GM19395 (cell line): ENCODE measurements around the gene GPR84.
A peak's percentile ranks its signal among the peaks of the same experiment; 100 is the strongest.

Source experiments
- ATAC-seq: cut with Tn5 transposase; IDR thresholded peaks from one replicate; pipeline ENCODE4 v1.9.1; 2021; ENCODE audit warnings: mild to moderate bottlenecking, moderate library complexity; ENCODE audit not compliant: unreplicated experiment

The GPR84 gene

DNA sequence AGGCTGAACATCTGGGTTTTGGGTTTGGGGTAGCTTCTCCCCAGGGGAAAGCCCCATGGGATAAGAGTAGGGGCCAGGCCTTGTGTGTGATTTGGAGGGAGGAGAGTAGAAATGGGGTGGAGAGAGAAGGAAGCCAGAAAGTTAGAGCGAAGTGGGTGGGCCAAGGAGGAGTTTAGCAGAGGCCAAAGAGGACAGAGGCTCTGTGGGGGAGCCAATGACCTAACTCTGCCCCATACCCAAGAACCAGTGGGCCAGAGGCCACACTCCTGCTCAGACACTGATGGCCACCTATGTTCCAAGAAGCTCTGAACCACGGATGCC, 10.9 kb upstream of the GPR84 start:
- ATAC-seq: no peak

DNA sequence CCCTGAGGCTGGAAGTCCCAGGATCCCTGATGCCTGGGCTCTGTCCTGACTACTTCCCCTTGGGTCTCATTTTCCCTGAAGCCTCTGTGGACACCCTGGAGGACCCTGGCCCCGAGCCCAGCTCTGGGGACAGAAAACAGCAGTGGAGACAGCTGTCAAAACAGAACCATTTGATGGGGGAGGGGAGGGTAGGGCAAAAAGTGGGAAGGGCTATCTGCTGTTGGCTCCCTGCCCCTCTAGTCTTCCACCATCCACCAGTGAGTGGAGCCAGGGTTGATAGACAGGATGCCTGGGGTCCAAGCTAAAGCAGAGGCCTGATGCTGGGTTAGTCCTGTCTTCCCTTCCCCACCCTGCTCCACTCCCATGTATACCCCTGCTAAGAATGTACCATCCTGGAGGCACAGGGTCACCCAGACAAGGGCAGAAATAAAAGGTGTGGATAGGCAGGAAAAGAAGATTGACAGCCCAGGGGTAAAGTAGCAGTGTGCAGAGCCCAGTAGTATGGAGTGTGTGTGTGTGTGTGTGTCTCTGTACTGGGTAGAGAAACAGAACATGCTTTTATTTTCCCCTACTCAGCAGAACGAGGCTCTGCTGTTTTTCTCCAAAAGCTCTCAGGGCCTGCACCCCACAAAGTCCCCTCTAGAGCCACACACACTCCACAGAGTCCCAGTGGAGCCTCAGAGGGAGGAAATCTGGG, 10.4 kb upstream of the GPR84 start:
- ATAC-seq: no peak

DNA sequence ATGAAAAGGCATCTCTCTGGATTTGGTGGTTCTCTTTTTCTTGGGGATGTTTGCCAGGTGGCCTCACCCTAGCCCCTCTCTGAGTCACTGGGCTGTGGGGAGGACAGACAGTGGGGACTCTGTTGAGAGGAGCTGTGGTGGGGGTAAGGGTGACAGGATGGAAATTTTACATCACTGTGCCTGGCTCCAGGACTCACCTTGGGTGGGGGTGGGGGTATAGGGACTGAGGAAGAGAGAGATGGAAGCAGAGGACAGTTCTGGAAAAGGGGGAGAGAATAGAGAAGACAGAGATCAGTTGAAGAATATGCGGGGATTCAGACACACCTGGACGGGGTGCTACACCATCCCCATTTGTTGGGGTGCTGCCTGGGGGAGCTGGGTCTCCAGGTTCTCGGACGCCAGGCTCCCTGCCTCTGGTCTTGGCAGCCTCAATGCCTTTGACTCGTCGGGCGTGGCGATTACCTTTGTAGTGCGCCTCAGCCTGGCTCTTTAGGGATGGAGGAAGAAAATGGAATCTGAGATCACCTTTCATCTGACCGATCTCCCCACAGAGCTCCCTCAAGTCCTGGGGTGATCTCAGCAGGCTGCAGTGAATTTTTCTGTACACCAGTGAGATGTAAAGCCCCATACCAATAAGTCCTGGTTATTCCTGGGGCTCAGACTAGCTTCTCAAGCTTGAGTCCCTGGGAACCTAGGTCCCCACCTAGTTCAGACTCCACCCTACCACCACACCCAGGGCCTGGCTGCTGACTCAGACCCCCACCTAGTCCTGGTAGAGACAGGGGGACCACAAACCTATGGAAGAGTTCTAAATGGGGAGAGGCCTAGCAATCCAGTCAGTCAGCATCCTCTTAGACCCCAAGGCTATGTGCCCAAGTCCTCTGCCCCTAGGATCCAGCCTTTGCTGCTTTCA, 9.6 kb upstream of the GPR84 start:
- no peak for ATAC-seq

DNA sequence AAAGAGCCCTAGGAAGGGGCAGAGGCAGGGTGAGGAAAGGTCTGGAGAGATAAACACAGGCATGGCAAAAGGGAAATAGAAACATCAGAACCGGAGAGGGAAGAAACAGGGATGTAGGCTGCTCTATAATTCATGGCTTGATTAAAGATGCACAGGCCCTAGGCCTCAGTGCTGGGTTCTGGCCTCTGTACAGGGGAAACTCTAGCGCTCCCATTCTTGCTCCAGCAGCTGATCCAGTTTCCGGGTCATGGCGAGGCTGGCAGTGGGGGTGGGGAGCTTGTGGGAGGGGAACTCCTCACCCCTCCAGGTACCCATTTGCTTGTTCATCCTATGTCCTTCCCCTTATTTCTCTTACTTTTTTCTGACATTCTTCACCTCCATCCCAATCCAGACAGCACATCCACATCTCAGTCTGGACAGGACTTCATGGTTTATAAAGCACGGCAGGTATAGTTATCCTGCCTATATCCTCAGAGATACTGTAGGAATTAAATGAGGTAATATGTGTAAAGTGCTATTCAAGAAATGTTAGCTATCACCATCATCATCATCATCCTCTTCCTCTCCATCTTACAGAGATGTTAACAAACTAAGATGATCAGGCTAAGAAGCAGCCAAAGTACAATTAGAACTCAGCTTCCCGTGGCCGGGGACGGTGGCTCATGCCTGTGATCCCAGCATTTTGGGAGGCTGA, 8.0 kb upstream of the GPR84 start:
- ATAC-seq: no peak

DNA sequence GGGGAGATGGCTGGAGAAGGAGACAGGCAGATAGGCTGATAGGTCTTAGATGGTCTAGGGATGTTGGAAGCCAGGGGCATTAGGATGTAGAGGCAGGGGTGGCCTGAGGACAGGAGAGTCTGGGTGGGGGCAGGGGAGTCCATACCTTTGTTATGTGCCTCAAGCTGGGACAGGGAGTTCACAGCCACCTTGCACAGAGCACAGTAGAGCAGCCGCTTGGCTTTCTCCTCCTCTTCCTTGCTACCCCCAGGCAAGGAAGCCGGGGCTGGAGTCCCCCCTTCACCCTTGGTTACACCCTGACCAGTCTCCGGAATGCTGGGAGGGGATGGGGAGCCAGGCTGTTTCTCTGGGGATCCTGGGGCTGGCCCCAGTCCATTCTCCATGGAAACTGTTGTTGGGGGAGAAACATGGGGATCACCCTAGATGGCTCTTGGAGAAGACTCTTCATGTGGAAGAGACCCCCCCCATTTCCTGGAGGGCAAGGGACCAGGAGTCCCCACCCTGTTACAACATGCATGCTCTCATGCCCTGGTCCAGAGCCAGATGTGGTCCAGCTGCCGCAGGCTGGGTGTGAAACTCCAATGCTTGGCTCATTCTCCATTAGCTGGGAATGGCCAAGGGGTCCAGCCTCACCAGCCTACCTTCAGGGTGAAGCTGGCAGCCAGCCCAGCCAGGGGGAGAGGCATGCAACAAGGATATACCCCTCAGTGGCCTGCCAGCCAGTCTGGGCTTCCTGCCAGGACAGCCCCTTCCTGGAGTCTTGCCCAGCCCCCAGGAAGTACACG, 7.2 kb upstream of the GPR84 start:
- no peak for ATAC-seq

DNA sequence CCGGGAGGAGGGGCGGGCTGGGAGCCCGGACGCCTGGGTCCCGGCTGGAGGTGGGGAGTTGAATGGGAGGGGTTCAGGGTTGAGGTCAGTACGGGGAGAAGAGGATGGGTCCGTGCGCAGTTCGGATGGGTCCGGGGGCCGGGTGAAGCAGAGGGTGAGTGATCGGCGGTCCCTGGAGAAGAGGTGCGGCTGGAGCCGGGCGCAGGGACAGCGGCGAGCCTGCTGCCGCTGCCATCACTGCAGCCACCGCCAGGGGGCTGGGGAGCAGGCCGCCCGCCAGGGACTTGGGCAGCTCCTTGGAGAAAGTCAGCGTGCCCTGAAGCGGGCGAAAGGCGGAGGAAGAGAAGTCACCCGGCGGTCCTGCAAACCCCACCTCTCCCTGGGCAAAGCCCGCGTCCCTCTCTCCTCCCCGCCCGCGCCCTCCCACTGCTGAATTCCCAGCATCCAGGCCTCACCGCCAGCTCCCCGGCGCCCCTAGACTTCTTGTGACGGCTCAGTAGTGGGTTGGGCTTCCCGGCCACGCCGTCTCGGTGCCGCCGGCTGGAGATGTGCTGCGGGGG, 6.0 kb upstream of the GPR84 start:
- ATAC-seq: no peak

DNA sequence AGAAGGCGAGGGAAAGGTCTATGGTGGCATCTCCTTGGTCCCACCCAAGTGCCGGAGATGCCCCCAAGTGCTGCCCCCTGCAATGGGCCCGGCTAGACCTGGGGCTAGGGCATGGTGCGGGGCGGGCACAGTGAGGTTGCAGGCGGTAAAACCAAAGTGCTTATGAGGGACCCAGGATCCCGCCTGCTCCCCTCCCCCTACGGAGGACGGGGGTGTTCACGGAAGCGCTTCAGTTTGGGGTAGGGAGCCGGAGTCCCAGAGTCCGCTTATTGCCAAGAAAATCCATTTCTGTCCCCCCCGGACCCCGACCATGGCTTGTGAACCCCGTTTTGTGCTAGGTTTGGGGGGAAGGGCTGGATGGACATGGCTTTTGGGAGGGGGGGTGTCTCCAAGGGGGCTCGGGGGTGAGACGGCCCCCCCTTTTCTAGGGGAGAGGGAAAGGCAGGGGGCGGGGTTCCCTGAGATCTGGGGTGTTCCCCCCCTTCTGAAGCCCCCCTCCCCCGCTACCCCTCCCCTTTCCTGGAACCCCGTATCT, 5.4 kb upstream of the GPR84 start:
- ATAC-seq: no peak

DNA sequence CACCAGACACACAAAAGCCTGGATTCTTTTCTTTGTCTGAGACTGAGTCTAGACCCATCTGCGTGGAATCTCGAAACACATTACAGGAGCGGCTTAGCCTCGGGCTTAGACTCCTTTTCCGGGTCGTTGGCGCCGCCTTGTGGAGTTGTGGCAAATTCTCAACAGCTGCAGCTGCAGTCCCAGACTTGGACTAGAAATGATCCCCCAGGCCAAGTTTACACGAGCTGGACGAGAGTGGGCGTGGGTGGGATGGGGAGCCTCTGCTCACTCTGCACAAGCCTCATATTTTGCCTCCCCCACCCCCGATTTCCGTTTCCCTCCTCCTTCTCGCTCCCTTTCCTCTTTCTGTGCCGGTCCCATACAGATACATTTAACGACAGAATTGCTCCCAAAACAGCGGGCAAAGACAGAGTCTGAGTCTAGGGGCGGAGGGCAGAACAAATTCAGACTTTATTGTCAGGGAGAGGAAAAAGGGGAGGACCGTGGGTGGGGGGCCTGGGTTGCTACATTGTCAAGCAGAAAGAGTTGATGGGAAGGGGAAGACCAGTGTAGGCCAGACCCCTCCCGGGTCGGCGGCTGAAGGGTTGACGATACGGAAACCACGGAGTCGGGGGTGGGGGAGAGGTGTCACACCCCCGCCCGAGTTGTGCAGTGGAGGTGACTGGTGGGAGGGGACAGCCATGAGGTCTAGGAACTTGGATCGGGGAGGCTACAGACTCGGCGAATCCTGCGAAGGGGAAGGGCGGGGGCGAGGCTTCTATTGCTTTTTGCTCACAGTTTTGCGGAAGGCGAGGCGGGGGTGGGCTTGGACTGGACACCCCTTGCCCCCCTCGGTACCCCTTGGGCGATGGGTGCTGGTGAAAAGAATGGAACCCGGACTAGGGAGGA, 4.7 kb upstream of the GPR84 start:
- peak; percentile 78 for ATAC-seq

DNA sequence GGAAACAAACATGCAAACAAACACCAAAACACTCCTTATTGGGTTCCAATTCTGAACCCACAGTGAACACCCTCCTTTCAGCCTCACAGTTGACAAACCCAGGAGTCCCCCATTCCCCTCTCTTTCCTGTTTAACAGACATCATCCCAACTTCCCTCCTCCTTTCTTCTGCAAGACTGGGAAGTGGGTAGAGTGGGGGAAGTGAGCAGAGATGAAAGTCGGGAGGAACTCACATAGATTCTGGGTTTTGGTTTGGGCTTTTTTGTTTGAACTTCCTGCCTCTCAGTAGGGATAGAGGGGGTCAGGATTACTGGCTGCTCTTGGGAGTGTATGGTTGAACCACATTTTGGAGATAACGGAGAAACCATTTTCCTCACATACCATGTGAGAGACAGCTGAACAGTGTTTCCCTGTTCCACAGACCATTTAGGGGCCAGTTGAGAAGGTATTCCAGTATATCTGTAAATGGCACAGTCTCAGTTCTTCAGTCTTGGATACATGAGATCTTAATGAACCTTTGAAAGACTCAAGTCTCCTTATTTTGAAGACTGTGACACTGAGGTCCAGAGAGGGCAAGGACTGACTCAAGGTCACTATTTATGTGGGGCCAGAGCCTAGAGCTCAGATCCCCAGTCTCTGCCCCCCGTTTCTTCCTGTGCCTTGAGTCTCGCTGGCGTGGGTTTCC, 3.9 kb upstream of the GPR84 start:
- peak; percentile 29 for ATAC-seq

DNA sequence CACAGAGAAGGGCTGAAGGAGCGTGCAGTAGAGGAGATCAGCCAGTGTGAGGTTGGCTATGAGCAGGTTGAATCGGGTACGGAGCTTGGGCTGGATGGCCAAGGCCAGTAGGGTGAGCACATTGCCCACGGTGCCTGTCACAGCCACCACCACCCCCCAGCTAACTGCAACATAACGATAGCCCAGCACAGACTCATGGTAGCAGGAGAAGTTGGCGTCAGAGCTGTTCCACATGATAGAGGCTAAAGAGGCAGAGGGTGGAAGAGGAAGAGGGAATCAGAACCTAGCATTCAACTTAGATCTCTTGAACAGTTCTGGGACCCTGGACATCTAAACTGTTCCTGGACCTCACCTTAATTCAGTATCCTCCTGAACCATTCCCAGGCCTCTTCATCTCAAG, 668 bp downstream of the GPR84 start:
- no peak for ATAC-seq

DNA sequence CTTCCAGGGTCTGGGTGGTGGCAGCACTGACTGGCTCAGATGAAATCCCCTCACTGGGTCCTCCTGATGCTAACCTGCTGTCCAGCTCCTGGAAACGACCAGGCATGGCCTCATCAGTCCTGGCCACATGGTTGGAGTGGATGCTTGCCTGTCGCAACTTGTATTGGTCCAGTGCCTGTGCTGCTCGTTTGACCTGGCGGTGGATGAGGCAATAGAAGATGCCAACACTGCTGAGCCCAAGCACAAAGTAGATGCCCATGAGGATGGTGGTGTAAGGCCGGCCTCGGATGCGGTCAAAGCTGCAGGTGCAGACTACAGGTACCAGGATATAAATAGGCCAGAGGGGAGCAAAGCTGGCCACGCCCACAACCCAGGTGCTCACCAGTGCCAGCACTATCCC, 1.2 kb downstream of the GPR84 start:
- no peak for ATAC-seq

DNA sequence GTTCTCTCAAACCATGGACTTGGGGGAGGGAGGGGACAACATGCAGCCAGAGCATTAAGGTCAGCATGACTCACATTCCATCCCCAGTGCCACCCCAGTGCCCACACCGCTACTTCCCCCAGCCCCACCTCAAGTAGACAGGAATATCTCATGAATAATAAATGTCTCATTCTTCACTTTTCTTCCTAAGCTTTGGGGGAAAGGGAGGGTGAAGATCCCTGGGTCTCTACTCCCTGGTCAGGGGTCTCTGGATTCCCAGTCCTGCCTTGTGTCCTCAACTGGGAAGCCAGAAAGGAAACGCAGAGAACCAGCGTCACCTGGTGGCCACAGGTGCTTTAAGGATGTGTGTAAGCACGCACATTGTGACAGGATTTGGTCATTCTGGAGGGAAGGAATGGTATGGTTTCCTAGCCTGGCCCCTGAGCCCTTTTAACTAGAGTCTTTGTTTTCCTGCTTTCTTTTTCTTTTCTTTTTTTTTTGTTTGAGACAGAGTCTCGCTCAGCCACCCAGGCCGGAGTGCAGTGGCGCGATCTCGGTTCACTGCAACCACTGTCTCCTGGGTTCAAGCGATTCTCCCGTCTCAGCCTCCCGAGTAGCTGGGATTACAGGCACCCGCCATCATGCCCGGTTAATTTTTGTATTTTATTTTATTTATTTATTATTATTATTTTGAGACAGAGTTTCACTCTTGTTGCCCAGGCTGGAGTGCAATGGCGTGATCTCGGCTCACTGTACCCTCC, 3.4 kb downstream of the GPR84 start:
- no peak for ATAC-seq

DNA sequence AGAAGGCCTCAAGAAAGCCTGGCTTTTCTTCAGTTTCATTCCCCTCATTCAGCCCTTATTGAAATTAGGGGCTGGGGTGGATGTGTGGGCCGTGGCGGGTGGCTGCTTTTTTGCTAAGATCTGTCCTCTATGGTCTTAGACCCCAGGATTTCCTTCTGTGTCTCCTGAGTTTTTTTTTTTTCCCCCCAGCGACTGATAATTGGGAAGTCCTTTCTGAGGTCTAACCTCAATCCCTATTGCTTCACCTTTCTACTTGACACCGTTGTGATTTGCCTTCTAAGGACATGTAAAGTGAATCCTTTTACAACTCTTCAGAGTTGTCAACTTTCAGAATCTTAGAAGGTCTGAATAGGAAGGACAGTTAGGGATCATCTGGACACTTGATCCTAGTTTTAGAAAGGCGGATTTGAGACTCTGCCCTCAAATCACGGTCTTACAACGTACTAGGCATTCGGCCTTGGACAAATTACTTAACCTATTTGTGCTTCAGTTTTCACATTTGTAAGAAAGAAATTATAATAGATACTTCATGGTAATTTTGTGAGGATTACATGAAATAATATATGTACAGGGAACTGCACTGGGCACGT, 4.4 kb downstream of the GPR84 start:
- no peak for ATAC-seq

DNA sequence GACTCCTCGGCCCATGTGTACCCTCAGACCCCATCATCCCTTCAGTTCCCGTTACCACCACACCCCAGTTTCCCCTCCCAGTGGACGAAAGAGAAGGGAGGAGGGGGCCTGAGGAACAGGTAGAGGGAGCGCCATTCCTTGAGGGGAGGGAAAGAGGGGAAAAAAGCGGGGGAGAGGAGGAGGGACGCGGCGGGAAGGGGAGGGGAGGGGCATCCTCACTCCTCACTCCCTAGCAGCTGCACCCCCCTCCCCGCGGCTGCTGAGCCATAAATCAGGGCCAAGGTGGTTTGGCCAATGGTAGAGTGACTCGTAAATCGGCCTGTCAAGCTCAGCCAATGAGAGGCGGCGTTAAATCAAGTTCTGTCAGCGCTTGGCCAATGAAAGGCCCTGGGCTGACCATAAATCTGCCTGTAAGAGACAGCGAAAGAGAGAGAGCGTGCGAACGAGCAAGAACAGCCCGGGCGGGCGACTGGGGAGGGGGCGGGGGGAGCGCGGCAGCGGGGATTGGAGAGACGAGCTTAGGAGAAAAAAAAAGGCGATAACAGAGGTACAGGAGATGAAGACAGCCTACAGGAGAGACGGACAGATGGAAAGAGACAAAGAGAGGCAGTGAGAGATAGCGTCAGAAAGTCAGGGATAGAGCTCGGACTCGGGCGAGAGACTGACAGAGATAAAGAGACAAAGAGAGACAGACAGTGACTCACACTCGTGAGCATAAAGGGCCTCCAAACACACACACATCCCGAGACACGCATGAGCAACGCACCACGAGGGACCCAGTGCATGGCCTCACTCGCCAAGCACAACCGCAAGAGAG, 5.1 kb downstream of the GPR84 start:
- ATAC-seq: peak; percentile 99

DNA sequence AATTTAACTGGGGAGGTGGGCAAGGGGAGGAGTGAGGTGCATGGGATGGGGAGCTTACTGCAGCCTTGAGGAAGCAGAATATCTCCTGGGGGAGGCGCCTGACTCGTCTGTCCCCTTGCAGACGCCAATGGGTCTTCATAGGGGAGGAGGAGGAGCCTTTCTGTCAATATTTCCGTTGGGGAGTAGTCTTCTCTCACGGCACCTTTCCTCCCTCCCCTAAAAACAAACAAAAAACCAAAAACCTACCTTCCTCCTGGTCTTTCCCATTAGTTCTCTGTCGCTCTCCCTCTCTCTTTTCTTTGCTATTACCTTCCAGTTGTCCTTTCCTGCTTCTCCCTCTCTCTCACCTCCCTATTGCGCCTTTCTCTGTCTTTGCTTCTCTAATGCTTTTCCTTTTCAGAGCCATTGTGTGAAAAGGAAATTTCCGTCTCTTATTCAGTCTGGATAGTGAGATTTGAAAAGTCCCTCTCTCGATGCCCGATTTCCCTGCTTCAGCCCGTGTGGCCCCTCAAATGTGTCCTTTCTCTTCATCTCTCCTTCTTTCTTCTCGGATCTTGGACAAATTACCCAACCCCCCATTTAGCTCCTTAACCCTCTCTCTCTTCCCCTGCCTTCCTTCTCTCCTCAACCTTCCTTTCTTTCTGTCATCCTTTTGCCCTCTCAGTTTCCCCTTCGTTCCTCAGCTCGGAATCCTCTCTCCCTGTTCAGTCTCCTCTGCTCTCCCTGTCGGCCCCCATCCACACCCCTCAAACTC, 5.9 kb downstream of the GPR84 start:
- ATAC-seq: peak; percentile 33

DNA sequence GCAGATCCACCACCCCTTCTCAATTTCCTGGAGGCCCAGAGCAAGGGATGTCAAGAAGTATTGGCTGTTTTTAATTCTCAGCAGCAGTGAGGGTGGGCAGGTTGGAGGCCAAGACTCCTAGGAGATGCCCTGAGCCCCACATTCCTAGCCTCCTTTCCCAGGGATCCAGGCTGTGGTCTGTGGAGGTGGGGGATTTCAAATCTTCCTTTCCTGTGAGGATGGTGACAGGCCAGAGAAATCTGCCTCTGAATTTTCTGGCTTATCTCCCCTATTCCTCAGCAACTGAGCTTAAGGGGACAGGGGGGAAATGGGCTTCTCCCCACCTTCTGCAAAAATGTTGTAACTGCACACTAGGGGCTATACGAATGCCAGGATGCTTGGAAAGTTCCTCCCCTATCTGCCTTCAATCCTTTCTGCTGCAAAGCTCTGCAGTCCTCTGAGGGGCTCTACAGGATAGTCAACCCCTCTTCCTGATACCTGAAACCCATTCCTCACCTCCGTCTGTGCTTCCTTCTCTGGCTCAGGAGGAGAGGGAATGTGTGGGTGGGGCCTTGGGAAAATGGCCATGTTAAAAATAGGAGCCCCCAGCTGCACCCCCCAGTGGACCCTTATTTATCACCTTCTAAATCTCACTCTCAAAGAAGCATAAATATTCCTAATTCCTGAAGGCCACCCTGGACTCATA, 6.6 kb downstream of the GPR84 start:
- ATAC-seq: no peak
